HEK293 (cell line): Measurements from ENCODE around the gene ASXL3.

Experiments used
- CTCF ChIP-seq: fragments of 450-650 bp; formaldehyde crosslinking; IDR thresholded peaks from 2 replicates; pipeline ENCODE4 v1.5.1; 2016; ENCODE audit warnings: missing biosample characterization, missing genetic modification characterization
- TF ChIP-seq, protein P1 (sequence below): fragments of 450-650 bp; formaldehyde crosslinking; IDR thresholded peaks from 2 replicates; pipeline ENCODE4 v1.5.1; 2016; ENCODE audit warnings: missing biosample characterization, missing genetic modification characterization, low read depth

- no peak for TF ChIP-seq CTCF (tag by site-specific recombination)
- TF ChIP-seq, protein P1, sequence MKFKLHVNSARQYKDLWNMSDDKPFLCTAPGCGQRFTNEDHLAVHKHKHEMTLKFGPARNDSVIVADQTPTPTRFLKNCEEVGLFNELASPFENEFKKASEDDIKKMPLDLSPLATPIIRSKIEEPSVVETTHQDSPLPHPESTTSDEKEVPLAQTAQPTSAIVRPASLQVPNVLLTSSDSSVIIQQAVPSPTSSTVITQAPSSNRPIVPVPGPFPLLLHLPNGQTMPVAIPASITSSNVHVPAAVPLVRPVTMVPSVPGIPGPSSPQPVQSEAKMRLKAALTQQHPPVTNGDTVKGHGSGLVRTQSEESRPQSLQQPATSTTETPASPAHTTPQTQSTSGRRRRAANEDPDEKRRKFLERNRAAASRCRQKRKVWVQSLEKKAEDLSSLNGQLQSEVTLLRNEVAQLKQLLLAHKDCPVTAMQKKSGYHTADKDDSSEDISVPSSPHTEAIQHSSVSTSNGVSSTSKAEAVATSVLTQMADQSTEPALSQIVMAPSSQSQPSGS (tag by site-specific recombination), result no peak
Measured at GRCh38 chr18:33711514-33711913, 133.5 kb downstream of the ASXL3 start.
